ENCODE measurements around the gene SLC1A1. TPM values are rescaled to one million over a fixed set of nuclear protein-coding genes. Genes with fewer than 3 reads are reported as not detected.

The SLC1A1 gene
- total RNA-seq, 2 experiments from 2014 or later, result 0.11 to 0.14 TPM

- H3K4me1 Mint-ChIP-seq (ENCODE audit: low read depth), result no peaks in the 10 kb centered on the region
- no peaks in the 10 kb centered on the region for H3K27me3 Mint-ChIP-seq
- no peak for ATAC-seq (ENCODE audit: poor library complexity)
- Histone ChIP-seq H3K27ac (ENCODE audit: low read depth in 1 of 2, low read length in 2 of 2) (no peak overlapping the region), H3K27me3 (ENCODE audit: control insufficient read depth in 1 of 2, insufficient read depth in 2 of 2, low read length in 2 of 2) (no peaks in the 10 kb centered on the region), H3K4me1 (ENCODE audit: insufficient read depth, low read length) (no peaks in the 10 kb centered on the region), H3K9me3 (ENCODE audit: control insufficient read depth in 1 of 2, insufficient read depth in 1 of 2, low read length in 2 of 2) (no peaks in the 10 kb centered on the region), H3K36me3 (ENCODE audit: insufficient read depth, low read length) (no peaks in the 10 kb centered on the region), H3K4me3 (ENCODE audit: low read length) (no peak overlapping the region)
- no peak for DNase-seq
- ChIA-PET POLR2A (interaction anchor here (0.6 kb wide), 1 partner anchor 19 kb away, joined by 3 read pairs; no protein-coding TSS in a partner anchor), CTCF (no interaction called here)
- no peak overlapping the region for H3K4me3 Mint-ChIP-seq
- intact Hi-C loops (cut with DNase I, micrococcal nuclease), result loop anchor here in 1 of 2 experiments (5.0 kb wide), 1 partner anchor 69 kb away; no protein-coding TSS in a partner anchor
- H3K36me3 Mint-ChIP-seq (ENCODE audit: low read depth), result no peaks in the 10 kb centered on the region
- H3K27ac Mint-ChIP-seq, result no peak overlapping the region
- no peaks in the 10 kb centered on the region for H3K9me3 Mint-ChIP-seq
- no peak for TF ChIP-seq CTCF (IDR thresholded peaks at IDR 0.05)
Observed at GRCh38 chr9:4503103-4503502, 12.8 kb downstream of the SLC1A1 start.

- CTCF ChIA-PET, result interaction anchor here (1.1 kb wide), 1 partner anchor 35 kb away, joined by 3 read pairs; no protein-coding TSS in a partner anchor
- DNase-seq (no peak), ATAC-seq (ENCODE audit: poor library complexity) (no peak)
- Histone ChIP-seq H3K36me3 (ENCODE audit: insufficient read depth, low read length) (no peaks in the 10 kb centered on the region), H3K27me3 (ENCODE audit: control insufficient read depth in 1 of 2, insufficient read depth in 2 of 2, low read length in 2 of 2) (no peaks in the 10 kb centered on the region), H3K4me1 (ENCODE audit: insufficient read depth, low read length) (no peaks in the 10 kb centered on the region), H3K4me3 (ENCODE audit: low read length) (no peak overlapping the region), H3K9me3 (ENCODE audit: control insufficient read depth in 1 of 2, insufficient read depth in 1 of 2, low read length in 2 of 2) (no peaks in the 10 kb centered on the region), H3K27ac (ENCODE audit: low read depth in 1 of 2, low read length in 2 of 2) (no peak overlapping the region)
- Mint-ChIP-seq H3K4me1 (ENCODE audit: low read depth) (no peaks in the 10 kb centered on the region), H3K27me3 (no peaks in the 10 kb centered on the region), H3K4me3 (no peak overlapping the region), H3K9me3 (no peaks in the 10 kb centered on the region), H3K27ac (no peak overlapping the region), H3K36me3 (ENCODE audit: low read depth) (no peaks in the 10 kb centered on the region)
- no peak for TF ChIP-seq CTCF (IDR thresholded peaks at IDR 0.05)
- intact Hi-C loops (cut with DNase I, micrococcal nuclease), result loop anchor here in 1 of 2 experiments (5.0 kb wide), 1 partner anchor 68 kb away; no protein-coding TSS in a partner anchor
- POLR2A ChIA-PET, result no interaction called here
Observed at GRCh38 chr9:4504250-4504649, 14.0 kb downstream of the SLC1A1 start.

GRCh38 chr9:4506490-4506889, 16.2 kb downstream of the SLC1A1 start:
- POLR2A ChIA-PET, result no interaction called here
- Histone ChIP-seq H3K4me1 (ENCODE audit: insufficient read depth, low read length) (no peaks in the 10 kb centered on the region), H3K4me3 (ENCODE audit: low read length) (no peak overlapping the region), H3K9me3 (ENCODE audit: control insufficient read depth in 1 of 2, insufficient read depth in 1 of 2, low read length in 2 of 2) (no peaks in the 10 kb centered on the region), H3K27ac (ENCODE audit: low read depth in 1 of 2, low read length in 2 of 2) (no peak overlapping the region), H3K36me3 (ENCODE audit: insufficient read depth, low read length) (no peaks in the 10 kb centered on the region), H3K27me3 (ENCODE audit: control insufficient read depth in 1 of 2, insufficient read depth in 2 of 2, low read length in 2 of 2) (peaks cover 0 to 2% of the 10 kb centered on the region in 2 experiments)
- H3K9me3 Mint-ChIP-seq, result no peaks in the 10 kb centered on the region
- ATAC-seq (ENCODE audit: poor library complexity), result no peak
- H3K36me3 Mint-ChIP-seq (ENCODE audit: low read depth), result no peaks in the 10 kb centered on the region
- CTCF ChIA-PET, result no interaction called here
- no peak overlapping the region for H3K27ac Mint-ChIP-seq
- no peak for DNase-seq
- no peak overlapping the region for H3K4me3 Mint-ChIP-seq
- TF ChIP-seq CTCF (IDR thresholded peaks at IDR 0.05), result no peak
- H3K27me3 Mint-ChIP-seq, result no peaks in the 10 kb centered on the region
- intact Hi-C loops (cut with DNase I, micrococcal nuclease), result no loop called here
- no peaks in the 10 kb centered on the region for H3K4me1 Mint-ChIP-seq (ENCODE audit: low read depth)
